GM12878 (cell line): ENCODE measurements around the gene SRD5A2.

Source experiments
- CHD4 ChIP-seq: fragments of 200-600 bp; sonication (generic); IDR thresholded peaks from 2 replicates; pipeline ENCODE4 v1.6.1; 2016; ENCODE audit warnings: mild to moderate bottlenecking
- CTCF ChIP-seq, 3 experiments: IDR thresholded peaks in 2 of 3; conservative IDR thresholded peaks in 1 of 3; 2 replicates each; pipeline ENCODE4 v1.5.1; 2011; ENCODE audit warnings: low read depth in 3 of 3, low read length in 3 of 3, mild to moderate bottlenecking in 3 of 3, control low read depth in 2 of 3, moderate library complexity in 2 of 3, inconsistent platforms in 1 of 3, mixed read lengths in 1 of 3; ENCODE audit not compliant: control insufficient read depth in 2 of 3, insufficient read depth in 1 of 3; ENCODE audit errors: extremely low read depth in 1 of 3
- EP300 ChIP-seq, 2 experiments: fragments of 150-350 bp in 1 of 2; IDR thresholded peaks; 2 replicates each; pipeline ENCODE4 v1.6.1; 2011 to 2012; ENCODE audit warnings: low read depth in 2 of 2, low read length in 2 of 2, borderline replicate concordance in 1 of 2, improper control_type of control experiment in 1 of 2, inconsistent platforms in 1 of 2; ENCODE audit not compliant: control insufficient read depth in 1 of 2
- EZH2 ChIP-seq: IDR thresholded peaks from 2 replicates; pipeline ENCODE4 v1.6.1; 2012; ENCODE audit warnings: low read depth, mild to moderate bottlenecking, control low read depth, inconsistent platforms, low read length, borderline replicate concordance; ENCODE audit not compliant: control insufficient read depth
- FOS ChIP-seq: IDR thresholded peaks from 3 replicates; pipeline ENCODE4 v1.6.1; 2011; ENCODE audit warnings: borderline replicate concordance; ENCODE audit not compliant: insufficient read length; ENCODE audit errors: extremely low read depth
- FOXM1 ChIP-seq: IDR thresholded peaks from 2 replicates; pipeline ENCODE4 v1.6.1; 2012; ENCODE audit warnings: low read depth, mild to moderate bottlenecking, inconsistent platforms, low read length, moderate library complexity
- MXI1 ChIP-seq: fragments of 150-350 bp; IDR thresholded peaks from 2 replicates; pipeline ENCODE4 v1.6.1; 2011; ENCODE audit warnings: low read depth, mild to moderate bottlenecking, inconsistent platforms, low read length, improper control_type of control experiment
- NFYB ChIP-seq: IDR thresholded peaks from 2 replicates; pipeline ENCODE4 v1.6.1; 2011; ENCODE audit warnings: low read depth, mild to moderate bottlenecking, low read length, improper control_type of control experiment, moderate library complexity; ENCODE audit not compliant: insufficient read depth
- PBX3 ChIP-seq: IDR thresholded peaks from 2 replicates; pipeline ENCODE4 v1.6.1; 2011; ENCODE audit warnings: mild to moderate bottlenecking, low read depth, low read length, moderate library complexity; ENCODE audit not compliant: insufficient replicate concordance
- RBBP5 ChIP-seq: fragments of 200-600 bp; sonication (generic); conservative IDR thresholded peaks from 2 replicates; pipeline ENCODE4 v1.6.1; 2016
- SKIL ChIP-seq: fragments of 450-650 bp; IDR thresholded peaks from 2 replicates; pipeline ENCODE4 v1.6.1; 2017; ENCODE audit warnings: mild to moderate bottlenecking, low read depth, inconsistent platforms; ENCODE audit not compliant: poor library complexity, severe bottlenecking
- SP1 ChIP-seq: IDR thresholded peaks from one replicate; pipeline ENCODE4 v1.6.1; 2011; ENCODE audit warnings: low read depth, low read length

- no peak for TF ChIP-seq SP1
- no peak for TF ChIP-seq SKIL
- no peak for TF ChIP-seq CTCF (IDR thresholded peaks at IDR 0.05 in 2 of 3, conservative IDR thresholded peaks at IDR 0.05 in 1 of 3; ENCODE audit: control insufficient read depth in 2 of 3, extremely low read depth in 1 of 3, insufficient read depth in 1 of 3, low read depth in 3 of 3, low read length in 3 of 3)
- no peak for TF ChIP-seq FOS
- no peak for TF ChIP-seq FOXM1
- no peak for TF ChIP-seq EP300 (IDR thresholded peaks at IDR 0.05; ENCODE audit: borderline replicate concordance in 1 of 2, control insufficient read depth in 1 of 2, low read depth in 2 of 2, low read length in 2 of 2)
- TF ChIP-seq NFYB, result no peak
- TF ChIP-seq MXI1, result no peak
- no peak for TF ChIP-seq RBBP5
- TF ChIP-seq CHD4, result no peak
- TF ChIP-seq EZH2, result no peak
- TF ChIP-seq PBX3, result no peak
Observed at GRCh38 chr2:31511376-31511775, 69.4 kb downstream of the SRD5A2 start.
